Stimulated activated CD8-positive, alpha-beta memory T cell treated with anti-CD3 and anti-CD28 coated beads, Interleukin-4, amount 100 ng/mL, for 1 hour (primary cell): Measurements from ENCODE around the gene NCR3LG1.
A peak's percentile ranks its signal among the peaks of the same experiment; 100 is the strongest.

Source experiments
- DNase-seq, 2 donors: peaks; one replicate each; pipeline ENCODE4 v3.0.0-alpha.2; 2020; ENCODE audit warnings: low read depth in 2 of 2, low spot score in 1 of 2

Gene NCR3LG1

DNA sequence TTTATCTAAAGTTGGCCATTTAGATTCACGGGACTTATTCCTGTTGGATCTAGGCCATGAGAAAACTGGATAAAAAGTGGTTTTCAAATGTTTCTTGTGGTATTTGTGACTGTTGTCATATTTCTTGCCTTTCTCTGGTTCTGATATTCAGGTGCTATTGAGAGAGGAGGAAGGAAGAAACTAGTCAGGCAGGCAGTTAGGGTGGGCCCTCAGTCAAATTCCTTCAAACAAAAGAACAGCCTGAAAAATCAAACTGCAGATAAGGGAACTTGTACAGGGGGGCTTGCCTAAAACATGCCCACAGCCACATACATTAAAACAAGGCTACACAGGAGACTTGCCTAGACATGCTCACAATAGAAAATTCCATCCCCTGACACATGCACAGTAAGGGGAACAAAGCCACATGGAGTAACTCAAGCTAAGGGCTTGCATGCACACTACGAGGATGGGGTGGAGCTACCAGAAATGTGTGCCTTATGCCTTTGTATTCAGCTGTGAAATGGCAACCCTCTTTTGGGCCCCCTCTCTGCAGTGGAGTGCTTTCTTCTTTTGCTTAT lies 18.2 kb downstream of the NCR3LG1 start:
- DNase-seq: no peak

DNA sequence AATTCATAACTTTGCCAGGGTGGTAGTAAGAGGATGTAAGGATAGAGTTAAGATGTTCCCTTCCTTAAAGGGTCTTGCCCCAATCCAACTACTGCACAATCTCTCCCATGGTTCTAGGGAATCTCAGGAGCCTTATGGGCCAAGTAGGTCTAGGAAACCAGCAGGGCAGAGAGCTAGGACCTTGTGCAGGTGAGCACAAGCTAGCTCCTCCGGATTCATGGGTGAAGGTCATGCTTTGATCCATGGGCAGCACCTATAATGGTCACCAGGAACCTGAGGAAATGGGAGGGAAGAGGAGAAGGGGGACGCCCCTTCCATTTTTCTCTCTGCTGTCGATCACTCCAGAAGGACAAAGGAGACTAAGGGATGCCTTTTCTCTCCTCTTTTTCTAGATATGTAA lies 20.0 kb downstream of the NCR3LG1 start:
- DNase-seq: no peak

GRCh38 chr11:17375547-17375946 lies 23.9 kb downstream of the NCR3LG1 start:
- no peak for DNase-seq

DNA sequence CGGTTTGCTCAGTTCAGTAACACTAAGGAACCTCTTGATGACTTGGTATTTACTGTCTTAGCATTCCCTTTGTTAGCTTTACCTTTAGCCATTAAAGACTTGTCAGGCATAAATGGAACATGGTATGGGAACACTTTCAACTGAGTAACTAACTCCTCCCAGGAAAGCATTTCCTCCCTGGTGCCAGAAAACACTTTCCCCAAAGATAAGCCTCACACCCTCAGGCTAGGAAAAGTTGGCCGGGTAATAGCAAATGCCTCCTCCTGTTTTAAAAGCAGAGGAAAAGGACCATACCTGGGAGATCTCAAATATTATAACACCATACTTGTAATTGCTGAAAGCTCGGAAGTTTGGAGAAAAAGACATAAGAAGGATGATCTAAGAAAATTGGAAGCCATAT lies 24.9 kb downstream of the NCR3LG1 start:
- DNase-seq: no peak

- no peak for DNase-seq
Measured at GRCh38 chr11:17378655-17379054, 27.1 kb downstream of the NCR3LG1 start.

- DNase-seq: no peak
Measured at GRCh38 chr11:17379383-17380180, 28.0 kb downstream of the NCR3LG1 start.

- no peak for DNase-seq
Measured at GRCh38 chr11:17381156-17381555, 29.6 kb downstream of the NCR3LG1 start.

DNA sequence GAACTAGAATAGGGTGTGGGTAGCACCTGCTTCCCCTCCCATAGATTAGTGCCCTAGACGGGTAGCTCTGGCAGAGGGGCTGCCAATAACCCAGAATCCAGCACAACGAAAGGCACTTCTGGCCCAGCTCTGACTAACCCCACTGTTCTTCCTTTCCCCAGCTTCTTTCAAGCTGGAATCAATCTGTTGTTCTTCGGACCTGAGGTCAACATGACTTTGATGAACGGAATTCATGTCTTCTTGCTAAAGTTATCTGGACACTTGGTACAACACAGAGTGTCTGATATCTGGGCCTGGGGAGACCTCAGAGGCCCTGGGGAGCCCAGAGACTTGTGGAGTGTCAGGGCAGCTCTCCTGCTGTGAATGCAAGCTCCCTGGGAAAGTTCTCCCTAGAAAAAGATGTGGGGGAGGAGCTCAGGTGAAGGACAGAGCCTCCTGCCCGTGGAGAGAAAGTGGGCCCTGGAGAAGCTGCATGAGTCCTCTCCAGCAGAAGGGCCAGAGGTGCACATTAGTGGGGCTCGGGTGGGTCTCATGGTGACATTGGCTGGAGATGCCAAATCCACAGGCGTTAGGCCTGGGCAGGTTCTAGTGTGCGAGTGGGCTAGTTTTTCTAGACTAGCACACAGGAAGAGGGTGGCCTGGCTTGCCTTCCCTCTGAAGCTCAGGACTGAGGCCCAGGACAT lies 30.6 kb downstream of the NCR3LG1 start:
- no peak for DNase-seq

DNA sequence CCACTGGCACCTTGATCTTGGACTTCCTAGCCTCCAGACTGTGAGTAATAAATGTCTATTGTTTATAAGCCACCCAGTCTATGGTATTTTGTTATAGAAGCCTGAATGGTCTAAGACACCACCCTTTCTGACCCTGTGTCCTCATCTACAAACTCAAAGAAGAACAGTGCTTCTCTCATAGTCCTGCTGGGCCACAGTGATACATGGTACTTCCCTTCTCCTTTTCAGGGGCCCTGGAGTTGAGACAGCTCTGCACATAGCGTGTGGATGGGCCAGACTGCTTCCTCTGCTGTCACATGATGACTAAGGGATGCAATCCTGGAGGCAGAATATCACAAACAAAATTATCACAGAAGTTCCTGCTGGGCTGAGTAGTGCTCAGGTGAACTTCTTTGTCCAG lies 31.9 kb downstream of the NCR3LG1 start:
- DNase-seq: no peak

GRCh38 chr11:17384002-17384511 lies 32.5 kb downstream of the NCR3LG1 start:
- peak; percentile 52 to 58 for DNase-seq

GRCh38 chr11:17385492-17385891 lies 33.9 kb downstream of the NCR3LG1 start:
- DNase-seq: no peak

DNA sequence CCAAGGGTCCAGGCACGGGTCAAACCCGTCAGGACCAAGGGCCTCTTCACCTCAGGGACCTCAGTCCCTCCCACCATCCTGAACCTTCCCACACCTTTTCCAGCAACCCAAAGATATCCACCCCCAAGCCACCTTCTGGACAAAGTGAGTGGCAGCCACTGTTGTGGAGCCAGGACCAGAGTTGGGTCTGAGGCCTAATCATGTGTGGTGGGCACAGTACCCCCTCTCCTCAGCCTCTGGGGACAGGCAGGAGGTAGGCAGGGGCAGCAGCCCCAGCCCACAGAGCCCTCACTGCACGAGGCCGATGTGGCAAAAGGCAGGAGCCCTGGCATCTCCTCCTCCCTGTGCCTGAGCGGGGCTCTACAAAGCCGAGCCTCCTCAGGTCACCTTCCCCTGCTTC lies 34.3 kb downstream of the NCR3LG1 start:
- no peak for DNase-seq

- no peak for DNase-seq
Measured at GRCh38 chr11:17386331-17387084, 34.9 kb downstream of the NCR3LG1 start.

DNA sequence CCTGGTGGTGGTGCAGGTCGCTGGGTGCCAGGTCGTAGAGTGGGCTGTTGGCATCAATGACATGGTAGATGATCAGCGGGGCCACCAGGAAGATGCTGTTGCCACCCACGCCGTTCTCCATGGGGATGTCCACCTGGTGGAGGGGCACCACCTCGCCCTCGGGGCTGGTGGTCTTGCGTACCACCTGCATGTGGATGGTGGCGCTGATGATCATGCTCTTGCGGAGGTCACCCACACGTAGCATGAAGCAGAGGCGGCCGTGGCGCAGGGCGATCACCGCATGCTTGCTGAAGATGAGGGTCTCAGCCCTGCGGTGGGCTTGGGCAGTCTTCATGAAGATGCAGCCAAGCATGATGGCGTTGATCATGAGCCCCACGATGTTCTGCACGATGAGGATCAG lies 35.7 kb downstream of the NCR3LG1 start:
- no peak for DNase-seq

- no peak for DNase-seq
Measured at GRCh38 chr11:17387811-17388210, 36.2 kb downstream of the NCR3LG1 start.

DNA sequence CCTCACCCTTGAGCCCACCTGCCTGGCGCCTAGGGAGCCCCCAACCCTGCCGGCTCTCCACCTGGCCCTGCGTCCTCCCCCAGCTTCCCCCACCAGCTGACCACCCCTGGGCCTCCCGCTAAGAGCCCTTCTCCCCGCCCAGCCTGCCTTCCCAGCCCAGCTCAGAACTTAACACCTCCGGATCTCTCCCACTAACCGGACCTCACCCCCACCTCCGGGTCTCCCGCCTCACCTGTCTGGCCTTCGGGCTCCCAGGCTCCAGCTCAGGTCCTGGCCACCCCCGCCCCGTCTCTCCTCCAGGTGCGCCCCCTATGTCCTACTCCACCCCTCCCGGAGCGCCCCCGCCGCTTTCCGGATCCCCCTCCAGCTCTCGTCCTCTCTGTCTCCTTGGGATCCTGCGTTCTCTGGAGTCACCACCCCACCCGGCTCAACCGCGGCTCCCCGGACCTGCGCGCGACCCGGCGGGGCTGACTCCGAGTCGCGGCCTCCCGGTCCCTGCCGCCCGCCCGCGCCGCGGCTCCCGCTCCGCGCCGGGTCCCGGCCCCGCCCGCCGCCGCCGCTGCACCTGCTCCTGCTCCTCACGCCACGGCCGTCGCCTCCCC lies 37.1 kb downstream of the NCR3LG1 start, which contains the start of gene KCNJ11:
Gene KCNJ11, minus strand, starts transcription at position 51 of the 602 bp plus-strand sequence. CDS start 568 bp downstream, outside the sequence.
- DNase-seq: no peak

- DNase-seq: peak; percentile 70 to 72
Measured at GRCh38 chr11:17389211-17389956, 37.8 kb downstream of the NCR3LG1 start.

DNA sequence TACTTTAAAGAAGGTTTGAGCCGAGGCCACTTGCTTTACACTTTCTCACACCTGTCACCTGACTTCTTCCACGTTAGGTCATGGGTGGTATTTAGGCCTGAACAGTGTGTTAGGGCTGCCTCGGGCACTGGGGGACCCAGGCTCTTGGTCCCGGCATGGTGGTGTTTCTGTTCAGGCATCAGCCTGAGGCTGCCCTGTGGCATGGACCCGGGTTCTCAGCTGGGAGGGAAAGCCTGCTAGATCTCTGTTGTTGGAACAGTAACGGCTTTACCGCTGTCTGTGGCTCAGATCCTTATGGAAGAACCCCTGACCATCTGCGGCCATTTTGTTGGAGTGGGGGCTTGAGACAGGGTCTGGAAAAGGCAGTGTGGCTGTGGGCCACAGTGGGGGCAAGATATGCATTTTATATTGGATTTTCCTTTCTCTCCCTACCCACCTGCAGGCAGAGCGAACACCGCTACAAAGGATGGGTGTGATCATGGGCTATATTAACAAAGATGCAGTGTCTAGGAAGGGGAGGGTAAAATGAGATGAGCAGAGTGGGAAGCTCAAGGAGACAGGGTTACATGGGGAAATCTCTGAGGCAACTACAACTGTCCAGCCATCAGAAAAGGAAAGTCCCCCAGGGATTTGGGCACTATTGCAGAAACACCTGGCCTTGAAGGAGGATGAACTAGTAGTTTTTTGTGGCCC lies 38.5 kb downstream of the NCR3LG1 start:
- DNase-seq: no peak

DNA sequence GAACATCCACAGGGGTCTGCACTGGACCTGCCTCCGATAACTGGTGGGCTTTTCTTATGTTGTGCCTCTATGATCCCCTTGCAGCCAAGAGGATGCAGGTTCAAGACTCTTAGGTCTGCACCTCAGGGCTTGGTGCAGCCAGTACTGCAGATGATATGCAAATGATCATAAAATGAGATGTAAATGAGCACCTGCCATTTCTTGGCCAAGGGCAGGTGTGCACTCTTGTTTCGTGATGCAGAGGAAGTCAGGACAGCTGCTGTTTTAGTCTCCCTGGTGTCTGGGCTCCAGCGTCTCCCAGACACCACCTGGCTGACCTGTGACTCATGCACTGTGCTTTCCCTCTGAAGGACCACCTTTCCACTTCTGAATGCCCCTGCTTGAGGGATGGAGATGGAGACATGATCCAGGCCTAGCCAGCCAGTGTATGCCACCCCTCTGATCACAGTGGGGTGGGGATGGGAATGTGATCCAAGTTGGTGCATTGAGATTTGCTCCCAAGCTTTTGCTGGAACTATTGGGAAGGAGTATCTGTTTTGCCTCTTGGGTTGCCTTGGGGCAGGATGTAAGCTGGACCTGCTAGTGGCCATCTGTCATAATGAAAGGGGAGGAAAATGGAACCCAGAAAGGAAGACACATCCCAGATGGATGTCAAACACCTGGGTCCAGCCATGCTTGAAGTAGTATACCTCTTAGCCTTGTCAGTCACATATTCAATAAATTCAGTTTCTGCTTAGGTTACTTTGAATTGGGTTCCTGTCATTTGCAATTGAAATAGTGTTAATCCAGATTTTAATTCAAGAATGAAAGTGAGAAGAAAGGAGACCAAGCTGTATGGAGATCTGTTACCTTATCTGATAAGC lies 40.1 kb downstream of the NCR3LG1 start:
- no peak for DNase-seq
